HCT116 (cell line): Measurements from ENCODE around the gene C1QB. TPM values are rescaled to one million over a fixed set of nuclear protein-coding genes. Genes with fewer than 3 reads are reported as not detected.

Source experiments
- ATAC-seq: fragments of 200-7000 bp; cut with Tn5 transposase; 2 replicates; pipeline ENCODE4 v1.9.1; 2020; ENCODE audit warnings: mild to moderate bottlenecking, moderate library complexity
- BruUV-seq: library from RNA; stranded (reverse); fragments of 400-500 nt; replicated peaks from 2 replicates; lab custom pipeline; 2021; lab: Mats Ljungman, UMichigan
- CTCF ChIA-PET: fragments of 300-600 bp; sonication (Branson Sonifier 250); formaldehyde crosslinking; loops from one replicate; lab custom pipeline; 2021; ENCODE audit warnings: antibody characterized with exemption; lab: Charles Lee
- POLR2A ChIA-PET: fragments of 300-600, 350-600 bp; sonication (Branson Sonifier 250); formaldehyde crosslinking; loops from one replicate; lab custom pipeline; 2021; ENCODE audit warnings: antibody characterized with exemption; lab: Charles Lee
- RAD21 ChIA-PET, 2 experiments: fragments of 300-600 bp; sonication (Branson Sonifier 250); formaldehyde crosslinking; loops; one replicate each; lab custom pipeline; 2023; ENCODE audit warnings: low total read pairs in 2 of 2; ENCODE audit not compliant: uncharacterized antibody in 2 of 2, unreplicated experiment in 2 of 2, low non-redundant PET in 1 of 2; lab: Charles Lee
- DNase-seq: peaks from one replicate; pipeline ENCODE4 v3.0.0-alpha.2; 2010; ENCODE audit warnings: low read depth, low spot score
- H2AFZ ChIP-seq: fragments of 200-600 bp; shearing (Covaris generic), sonication (generic); 2 replicates; pipeline ENCODE4 v1.6.1; 2017; ENCODE audit warnings: low read depth, mixed run types, mixed read lengths, antibody characterized with exemption, low read length; ENCODE audit not compliant: poor library complexity, severe bottlenecking
- H3K27ac ChIP-seq: 2 replicates; pipeline ENCODE4 v1.5.1; 2012; ENCODE audit warnings: low read depth, low read length
- H3K27me3 ChIP-seq: fragments of 200-600 bp; sonication (generic); 2 replicates; pipeline ENCODE4 v1.6.1; 2016; ENCODE audit warnings: mixed run types, low read length, mixed read lengths; ENCODE audit not compliant: insufficient read depth
- H3K36me3 ChIP-seq, 2 experiments: fragments of 200-500 bp in 1 of 2; fragments of 200-600 bp in 1 of 2; sonication (Bioruptor generic) in 1 of 2; sonication (generic) in 1 of 2; 2 replicates each; pipeline versions ENCODE4 v1.5.1 to v1.6.1; 2014 to 2016; ENCODE audit warnings: low read length in 2 of 2, inconsistent platforms in 1 of 2, mixed read lengths in 1 of 2, mixed run types in 1 of 2; ENCODE audit not compliant: insufficient read depth in 2 of 2, control insufficient read depth in 1 of 2
- H3K4me1 ChIP-seq, 2 experiments: fragments of 200-600 bp in 1 of 2; sonication (generic) in 1 of 2; 2 replicates each; pipeline versions ENCODE4 v1.5.1 to v1.6.1; 2012 to 2017; ENCODE audit warnings: low read length in 2 of 2, inconsistent platforms in 1 of 2, mild to moderate bottlenecking in 1 of 2, mixed read lengths in 1 of 2, mixed run types in 1 of 2, moderate library complexity in 1 of 2; ENCODE audit not compliant: insufficient read depth in 2 of 2, control insufficient read depth in 1 of 2
- H3K4me2 ChIP-seq: fragments of 200-600 bp; sonication (generic); 2 replicates; pipeline ENCODE4 v1.6.1; 2017; ENCODE audit warnings: mixed run types, low read length, mixed read lengths
- H3K4me3 ChIP-seq, 2 experiments: fragments of 200-600 bp in 1 of 2; sonication (generic) in 1 of 2; replicated peaks in 1 of 2; 2 replicates each; pipeline ENCODE4 v1.5.1; 2011 to 2016; ENCODE audit warnings: low read length in 2 of 2, control low read depth in 1 of 2, low read depth in 1 of 2, mild to moderate bottlenecking in 1 of 2, mixed read lengths in 1 of 2, mixed run types in 1 of 2
- H3K79me2 ChIP-seq: fragments of 200-600 bp; sonication (generic); 2 replicates; pipeline ENCODE4 v1.6.1; 2017; ENCODE audit warnings: mild to moderate bottlenecking, mixed run types, low read length, moderate library complexity, mixed read lengths; ENCODE audit not compliant: insufficient read depth
- H3K9ac ChIP-seq: fragments of 200-600 bp; sonication (generic); 2 replicates; pipeline ENCODE4 v1.6.1; 2016; ENCODE audit warnings: low read length, mixed read lengths
- H3K9me2 ChIP-seq: fragments of 200-600 bp; sonication (generic), shearing (Covaris generic); 2 replicates; pipeline ENCODE4 v1.6.1; 2017; ENCODE audit warnings: mixed run types, mild to moderate bottlenecking, moderate library complexity; ENCODE audit not compliant: insufficient read depth
- H3K9me3 ChIP-seq, 2 experiments: fragments of 200-500 bp in 1 of 2; fragments of 200-600 bp in 1 of 2; sonication (Bioruptor generic) in 1 of 2; sonication (generic) in 1 of 2; 2 replicates each; pipeline ENCODE4 v1.6.1; 2014 to 2017; ENCODE audit warnings: low read length in 2 of 2, mixed read lengths in 2 of 2, inconsistent platforms in 1 of 2, low read depth in 1 of 2, mild to moderate bottlenecking in 1 of 2, mixed run types in 1 of 2, moderate library complexity in 1 of 2; ENCODE audit not compliant: control insufficient read depth in 1 of 2, insufficient read depth in 1 of 2
- H4K20me1 ChIP-seq: fragments of 200-600 bp; sonication (generic), shearing (Covaris generic); 2 replicates; pipeline ENCODE4 v1.6.1; 2017; ENCODE audit warnings: mixed run types, mild to moderate bottlenecking, moderate library complexity; ENCODE audit not compliant: insufficient read depth
- CEBPB ChIP-seq: IDR thresholded peaks from 2 replicates; pipeline ENCODE4 v1.6.1; 2012; ENCODE audit warnings: low read depth
- EZH2 ChIP-seq: fragments of 200-600 bp; sonication (generic); IDR thresholded peaks from 2 replicates; pipeline ENCODE4 v1.6.1; 2017; ENCODE audit warnings: antibody characterized with exemption, mixed run types
- JUND ChIP-seq: IDR thresholded peaks from 2 replicates; pipeline ENCODE4 v1.6.1; 2012
- SP1 ChIP-seq: IDR thresholded peaks from 2 replicates; pipeline ENCODE4 v1.6.1; 2012; ENCODE audit warnings: low read depth
- SRF ChIP-seq: IDR thresholded peaks from 2 replicates; pipeline ENCODE4 v1.6.1; 2012; ENCODE audit warnings: low read depth
- TCF7L2 ChIP-seq: IDR thresholded peaks from 2 replicates; pipeline ENCODE4 v1.7.0; 2011; ENCODE audit warnings: borderline replicate concordance, inconsistent platforms; ENCODE audit not compliant: insufficient read depth, insufficient read length; ENCODE audit errors: extremely low read depth
- YY1 ChIP-seq: IDR thresholded peaks from 2 replicates; pipeline ENCODE4 v1.6.1; 2011; ENCODE audit warnings: low read length, low read depth, moderate library complexity, mild to moderate bottlenecking; ENCODE audit not compliant: insufficient replicate concordance; ENCODE audit errors: extremely low read depth
- ZFX ChIP-seq: fragments of 450-650 bp; IDR thresholded peaks from 2 replicates; pipeline ENCODE4 v1.6.1; 2017
- ZNF274 ChIP-seq: fragments of 200-500 bp; sonication (Bioruptor generic); IDR thresholded peaks from 2 replicates; pipeline ENCODE4 v1.6.1; 2014; ENCODE audit warnings: mild to moderate bottlenecking, low read depth, low read length, inconsistent platforms
- intact Hi-C: fragments of 100-400 bp; cut with micrococcal nuclease; formaldehyde crosslinking; loops from 2 replicates; pipeline ENCODE4 v1.10.0; 2022
- total RNA-seq: library from RNA; stranded (reverse); gene quantifications from one replicate; pipeline ENCODE4 v1.2.1, GENCODE V29; 2021; ENCODE audit not compliant: unreplicated experiment
- TF ChIP-seq, protein P1 (sequence below): IDR thresholded peaks from 2 replicates; pipeline ENCODE4 v1.6.1; 2012
- TF ChIP-seq, protein P2 (sequence below): IDR thresholded peaks from 2 replicates; pipeline ENCODE4 v1.6.1; 2012

The C1QB gene
- total RNA-seq, 1 experiment from 2014 or later = 0.32 TPM

DNA sequence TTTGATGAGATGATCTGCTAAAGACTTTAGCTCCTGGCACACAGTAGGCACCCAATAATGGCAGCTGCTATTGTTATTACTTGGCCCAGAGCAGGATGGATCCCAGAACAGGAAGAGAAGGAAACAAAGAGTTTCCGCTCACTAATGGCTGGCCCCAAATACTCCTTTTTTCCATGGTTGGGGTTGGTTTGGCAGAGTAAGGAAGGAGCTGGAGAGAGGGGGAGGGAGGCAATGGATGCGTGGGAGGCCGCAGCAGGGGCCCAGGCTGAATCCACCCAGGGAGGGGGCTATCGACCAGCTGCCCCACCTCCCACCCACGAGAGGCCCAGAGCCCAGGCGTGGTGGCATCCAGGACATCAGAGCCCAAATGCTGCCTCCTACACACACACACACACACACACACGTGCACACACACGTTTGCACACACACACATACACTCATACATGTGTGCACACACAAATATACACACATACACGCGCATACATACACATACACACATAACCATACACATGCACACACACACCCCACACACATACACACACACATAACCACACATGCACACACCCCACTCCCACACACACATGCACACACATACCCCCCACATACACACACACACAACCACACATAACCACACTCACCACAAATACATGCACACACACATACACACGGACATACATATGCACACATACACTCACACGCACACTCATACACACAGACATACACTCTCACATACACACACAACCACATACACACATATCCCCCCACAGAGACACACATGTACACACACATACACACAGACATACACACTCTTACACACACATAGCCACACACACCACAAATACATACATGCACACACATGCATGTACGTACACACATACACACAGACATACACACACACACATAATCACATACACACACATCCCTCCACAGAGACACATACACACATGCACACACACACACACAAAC lies 25.2 kb downstream of the C1QB start:
- Histone ChIP-seq H3K4me2 (no peak overlapping the region), H3K9me2 (no peaks in the 10 kb centered on the region), H3K27me3 (no peaks in the 10 kb centered on the region), H3K9ac (no peak overlapping the region), H3K9me3 (no peaks in the 10 kb centered on the region), H3K4me1 (no peaks in the 10 kb centered on the region), H3K79me2 (no peaks in the 10 kb centered on the region), H3K4me3 (no peak overlapping the region), H3K27ac (no peak overlapping the region), H2AFZ (no peak overlapping the region), H3K36me3 (no peaks in the 10 kb centered on the region)
- no peak for DNase-seq
- CTCF ChIA-PET = interaction anchor here (0.5 kb wide), 1 partner anchor 208 kb away, joined by 5 read pairs; no protein-coding TSS in a partner anchor
- RAD21 ChIA-PET = no interaction called here
- POLR2A ChIA-PET = no interaction called here
- intact Hi-C loops = no loop called here
- TF ChIP-seq, protein P1, sequence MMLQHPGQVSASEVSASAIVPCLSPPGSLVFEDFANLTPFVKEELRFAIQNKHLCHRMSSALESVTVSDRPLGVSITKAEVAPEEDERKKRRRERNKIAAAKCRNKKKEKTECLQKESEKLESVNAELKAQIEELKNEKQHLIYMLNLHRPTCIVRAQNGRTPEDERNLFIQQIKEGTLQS = no peak
- TF ChIP-seq ZFX (no peak), SP1 (no peak), CEBPB (no peak), EZH2 (no peak), YY1 (no peak), SRF (no peak), JUND (no peak)
- TF ChIP-seq, protein P2, sequence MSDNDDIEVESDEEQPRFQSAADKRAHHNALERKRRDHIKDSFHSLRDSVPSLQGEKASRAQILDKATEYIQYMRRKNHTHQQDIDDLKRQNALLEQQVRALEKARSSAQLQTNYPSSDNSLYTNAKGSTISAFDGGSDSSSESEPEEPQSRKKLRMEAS = no peak
- TF ChIP-seq, all 23 proteins: peak for 0
- no peak for ATAC-seq
- no peaks in the 10 kb centered on the region for H4K20me1 ChIP-seq
- no TSS peak for BruUV-seq

DNA sequence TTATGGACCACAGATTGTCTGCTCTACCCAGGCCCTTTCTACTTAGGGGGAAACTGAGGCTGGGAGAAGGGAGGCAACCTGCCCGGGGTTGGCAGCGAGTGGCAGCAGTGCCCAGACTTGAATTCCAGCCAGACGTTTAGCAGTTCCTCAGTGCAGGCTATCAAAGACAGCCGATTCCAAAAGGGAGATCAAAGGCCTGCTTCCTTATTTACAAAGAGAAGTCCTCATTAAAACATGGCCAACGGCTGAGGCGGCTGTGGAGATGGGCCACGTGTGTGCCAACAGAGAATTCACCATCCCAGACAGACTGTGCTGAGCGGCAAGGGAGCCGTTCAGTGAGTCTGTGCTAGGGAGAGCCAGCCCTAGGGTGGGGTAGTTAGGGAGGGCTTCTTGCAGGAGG lies 27.7 kb downstream of the C1QB start:
- BruUV-seq = no TSS peak
- no peak for ATAC-seq

More for the DNA sequence above, 27.7 kb downstream of the C1QB start:
- no peaks in the 10 kb centered on the region for H3K9me3 ChIP-seq
- ChIA-PET POLR2A (no interaction called here), CTCF (no interaction called here), RAD21 (no interaction called here)
- H3K9me2 ChIP-seq = no peaks in the 10 kb centered on the region
- no peaks in the 10 kb centered on the region for H3K27me3 ChIP-seq
- H3K4me2 ChIP-seq = no peak overlapping the region
- no peaks in the 10 kb centered on the region for H3K36me3 ChIP-seq
- no peak for DNase-seq
- H3K27ac ChIP-seq = no peak overlapping the region
- TF ChIP-seq ZNF274 = no peak
- TF ChIP-seq TCF7L2 = peak; percentile 17
- intact Hi-C loops = no loop called here
- no peaks in the 10 kb centered on the region for H4K20me1 ChIP-seq
- H3K79me2 ChIP-seq = no peaks in the 10 kb centered on the region
- H3K9ac ChIP-seq = no peak overlapping the region
- H3K4me3 ChIP-seq = no peak overlapping the region
- H2AFZ ChIP-seq = no peak overlapping the region
- H3K4me1 ChIP-seq = no peaks in the 10 kb centered on the region
